Measurements from ENCODE around the gene CEP192. TPM values are rescaled to one million over a fixed set of nuclear protein-coding genes. Genes with fewer than 3 reads are reported as not detected.

CEP192 gene
- total and polyA plus RNA-seq, 2 of the 13 experiments (the other 11 are each of a cell fraction or from before 2014, with no cell fraction given) = 15.3 to 24.7 TPM

GRCh38 chr18:13039806-13040205, 48.6 kb downstream of the CEP192 start (continued):
- TF ChIP-seq ZBTB38 (CRISPR knock-in tag; IDR thresholded peaks at IDR 0.05) = no peak

GRCh38 chr18:13043066-13043465, 51.9 kb downstream of the CEP192 start:
- ChIA-PET CTCF (ENCODE audit: low intra/inter-chr PET ratio, low total read pairs) (no interaction called here), POLR2A (no interaction called here)
- no peaks in the 10 kb centered on the region for H3K4me1 ChIP-seq (ENCODE audit: insufficient read depth, low read length)
- ATAC-seq (no peak), FAIRE-seq (no peak), DNase-seq (ENCODE audit: low spot score) (no peak)
- WGBS (ENCODE audit: low lambda C conversion rate) = 96% methylated on average over 4 of the region's 4 CpGs
- in situ Hi-C loops (cut with HindIII; ENCODE audit: extremely low pct_ligation_motif_present, low pct_unique_long_range_greater_than_20kb) = no loop called here
- no peaks in the 10 kb centered on the region for H4K20me1 ChIP-seq (ENCODE audit: insufficient read depth, low read length)
- no peak overlapping the region for H3K9ac ChIP-seq (ENCODE audit: insufficient read depth, low read depth, low read length)
- no peak overlapping the region for H3K4me3 ChIP-seq (replicated peaks in 1 of 3; ENCODE audit: insufficient read depth in 1 of 3, low read depth in 2 of 3, low read length in 3 of 3)
- no peak overlapping the region for H3K4me2 ChIP-seq (ENCODE audit: low read depth, low read length)
- H3K27me3 ChIP-seq (ENCODE audit: control insufficient read depth in 1 of 2, insufficient read depth in 2 of 2, low read length in 2 of 2) = no peaks in the 10 kb centered on the region
- peaks cover 9 to 20% of the 10 kb centered on the region in 2 experiments; a peak in 4 of 5 replicates for H3K36me3 ChIP-seq (replicated peaks in 1 of 2; ENCODE audit: control insufficient read depth in 1 of 2, insufficient read depth in 2 of 2, low read length in 2 of 2)
- no peaks in the 10 kb centered on the region for H3K9me3 ChIP-seq (ENCODE audit: low read length)
- no peak overlapping the region for H3K27ac ChIP-seq (ENCODE audit: extremely low read length, insufficient read depth, low read length)
- TF ChIP-seq HNRNPLL (IDR thresholded peaks at IDR 0.05; ENCODE audit: low read depth, low read length, poor library complexity, severe bottlenecking) = no peak
- TF ChIP-seq ZNF513 (CRISPR knock-in tag; conservative IDR thresholded peaks at IDR 0.05) = no peak
- TF ChIP-seq NCOA5 (CRISPR knock-in tag; IDR thresholded peaks at IDR 0.05) = no peak
- H3K79me2 ChIP-seq (ENCODE audit: insufficient read depth, low read length) = no peaks in the 10 kb centered on the region
- BruUV-seq (replicated peaks) = no TSS peak
- intact Hi-C loops (cut with micrococcal nuclease; ENCODE audit: unreplicated experiment) = no loop called here
- H2AFZ ChIP-seq (ENCODE audit: low read length) = no peak overlapping the region

- FAIRE-seq (no peak), DNase-seq (ENCODE audit: low spot score) (no peak), ATAC-seq (no peak)
- H3K4me3 ChIP-seq (replicated peaks in 1 of 3; ENCODE audit: insufficient read depth in 1 of 3, low read depth in 2 of 3, low read length in 3 of 3) = no peak overlapping the region
- no peaks in the 10 kb centered on the region for H3K79me2 ChIP-seq (ENCODE audit: insufficient read depth, low read length)
- POLR2A ChIA-PET = no interaction called here
- no peak overlapping the region for H3K4me2 ChIP-seq (ENCODE audit: low read depth, low read length)
- BruUV-seq (replicated peaks) = no TSS peak
- in situ Hi-C loops (cut with HindIII; ENCODE audit: extremely low pct_ligation_motif_present, low pct_unique_long_range_greater_than_20kb) (no loop called here), intact Hi-C loops (cut with micrococcal nuclease; ENCODE audit: unreplicated experiment) (no loop called here)
- H3K36me3 ChIP-seq (replicated peaks in 1 of 2; ENCODE audit: control insufficient read depth in 1 of 2, insufficient read depth in 2 of 2, low read length in 2 of 2) = peaks cover 13 to 60% of the 10 kb centered on the region in 2 experiments
- CTCF ChIA-PET (ENCODE audit: low intra/inter-chr PET ratio, low total read pairs) = no interaction called here
- H3K27me3 ChIP-seq (ENCODE audit: control insufficient read depth in 1 of 2, insufficient read depth in 2 of 2, low read length in 2 of 2) = no peaks in the 10 kb centered on the region
- H3K9me3 ChIP-seq (ENCODE audit: low read length) = no peaks in the 10 kb centered on the region
- TF ChIP-seq ETV6 (CRISPR knock-in tag; conservative IDR thresholded peaks at IDR 0.05) = no peak
- peak; percentile 30; the same call in 1 of the 2 replicates for TF ChIP-seq CEBPB (IDR thresholded peaks at IDR 0.05; ENCODE audit: borderline replicate concordance, low read depth, low read length)
- no peak for TF ChIP-seq ZNF567 (CRISPR knock-in tag; IDR thresholded peaks at IDR 0.05; ENCODE audit: borderline replicate concordance)
- TF ChIP-seq TIGD3 (CRISPR knock-in tag; IDR thresholded peaks at IDR 0.05; ENCODE audit: borderline replicate concordance) = no peak
- no peak for TF ChIP-seq NAIF1 (CRISPR knock-in tag; IDR thresholded peaks at IDR 0.05; ENCODE audit: borderline replicate concordance)
- TF ChIP-seq ZNF678 (CRISPR knock-in tag; IDR thresholded peaks at IDR 0.05) = no peak
- H3K9ac ChIP-seq (ENCODE audit: insufficient read depth, low read depth, low read length) = no peak overlapping the region
- no peak overlapping the region for H2AFZ ChIP-seq (ENCODE audit: low read length)
- H4K20me1 ChIP-seq (ENCODE audit: insufficient read depth, low read length) = no peaks in the 10 kb centered on the region
- no peak overlapping the region for H3K27ac ChIP-seq (ENCODE audit: extremely low read length, insufficient read depth, low read length)
- 97% methylated on average over 6 of the region's 6 CpGs for WGBS (ENCODE audit: low lambda C conversion rate)
- H3K4me1 ChIP-seq (ENCODE audit: insufficient read depth, low read length) = no peaks in the 10 kb centered on the region
Measured at GRCh38 chr18:13048061-13048595, 57.0 kb downstream of the CEP192 start.

Measured in HepG2 (cell line).